ENCODE data around the gene CCNG1. TPM values are rescaled to one million over a fixed set of nuclear protein-coding genes. Genes with fewer than 3 reads are reported as not detected.
"Not testable (repeated sequence)": the region's sequence is repeated elsewhere in the genome, so short reads cannot be mapped to it uniquely, and the experiment has no call there.

Gene CCNG1, protein sequence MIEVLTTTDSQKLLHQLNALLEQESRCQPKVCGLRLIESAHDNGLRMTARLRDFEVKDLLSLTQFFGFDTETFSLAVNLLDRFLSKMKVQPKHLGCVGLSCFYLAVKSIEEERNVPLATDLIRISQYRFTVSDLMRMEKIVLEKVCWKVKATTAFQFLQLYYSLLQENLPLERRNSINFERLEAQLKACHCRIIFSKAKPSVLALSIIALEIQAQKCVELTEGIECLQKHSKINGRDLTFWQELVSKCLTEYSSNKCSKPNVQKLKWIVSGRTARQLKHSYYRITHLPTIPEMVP
- 100 to 1,000 TPM in 1 of 2 donors, 10 to 100 TPM in 1; 85.6 to 101 TPM for total RNA-seq
- long read RNA-seq, donor 1, transcript CCNG1-201 (7 exons, 2,458 nt) = major isoform, 24 of 35 reads
- long read RNA-seq, donor 1, transcript CCNG1-202 (8 exons, 2,366 nt) = minor isoform, 5 of 35 reads
- long read RNA-seq, donor 1, partial matches to known transcripts = 1 of 35 reads
- long read RNA-seq, donor 1, other reads (novel, unspliced or antisense) = 5 of 35 reads
- long read RNA-seq, donor 2, transcript CCNG1-202 (8 exons, 2,366 nt) = minor isoform, 41 of 141 reads
- long read RNA-seq, donor 2, transcript CCNG1-211 (6 exons, 919 nt) = minor isoform, 9 of 141 reads
- long read RNA-seq, donor 2, transcript CCNG1-201 (7 exons, 2,458 nt) = major isoform, 70 of 141 reads
- long read RNA-seq, donor 2, partial matches to known transcripts = 12 of 141 reads
- long read RNA-seq, donor 2, other reads (novel, unspliced or antisense) = 9 of 141 reads

DNA sequence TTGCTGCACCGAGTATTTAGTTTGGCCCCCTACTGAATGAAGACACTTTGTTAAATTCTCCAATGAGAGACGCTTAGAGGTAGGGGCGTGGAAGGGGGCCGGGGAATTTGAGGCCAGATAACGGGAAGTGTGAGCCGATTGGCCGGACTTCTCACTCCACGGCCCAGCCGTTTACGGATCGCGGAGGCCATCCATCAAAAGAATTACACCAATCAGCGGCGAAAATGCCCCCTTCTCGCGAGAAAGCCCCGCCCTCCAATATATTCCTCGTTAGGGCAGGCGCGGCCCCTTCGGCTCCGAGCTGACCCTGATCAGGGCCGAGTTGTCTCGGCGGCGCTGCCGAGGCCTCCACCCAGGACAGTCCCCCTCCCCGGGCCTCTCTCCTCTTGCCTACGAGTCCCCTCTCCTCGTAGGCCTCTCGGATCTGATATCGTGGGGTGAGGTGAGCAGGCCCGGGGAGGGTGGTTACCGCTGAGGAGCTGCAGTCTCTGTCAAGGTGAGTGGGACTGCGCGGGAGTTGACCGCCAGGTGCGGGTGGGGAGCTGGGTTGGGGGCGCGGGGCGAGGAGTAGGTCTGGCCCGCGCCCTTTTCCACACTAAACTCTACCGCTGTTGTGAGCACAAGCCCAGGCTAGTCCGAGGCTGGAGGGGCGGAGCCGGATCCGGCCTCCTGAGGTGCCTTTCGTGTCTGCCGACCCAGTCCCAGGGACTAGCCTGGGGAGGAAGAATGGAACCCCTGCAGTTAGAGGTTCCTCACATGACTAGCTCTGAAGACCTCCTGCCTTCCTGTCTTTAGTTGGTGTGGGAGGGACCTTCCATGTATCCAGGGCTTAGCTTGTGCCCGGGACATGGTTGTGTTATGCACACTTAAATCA is at the start of gene CCNG1:
TSS of gene CCNG1 (plus strand) at position 287 of the 874 bp plus-strand sequence. CDS start 1,662 bp downstream, outside the sequence.
- intact Hi-C loops (cut with DNase I) = no loop called here
- peak; percentile 97 for DNase-seq (ENCODE audit: low spot score)

DNA sequence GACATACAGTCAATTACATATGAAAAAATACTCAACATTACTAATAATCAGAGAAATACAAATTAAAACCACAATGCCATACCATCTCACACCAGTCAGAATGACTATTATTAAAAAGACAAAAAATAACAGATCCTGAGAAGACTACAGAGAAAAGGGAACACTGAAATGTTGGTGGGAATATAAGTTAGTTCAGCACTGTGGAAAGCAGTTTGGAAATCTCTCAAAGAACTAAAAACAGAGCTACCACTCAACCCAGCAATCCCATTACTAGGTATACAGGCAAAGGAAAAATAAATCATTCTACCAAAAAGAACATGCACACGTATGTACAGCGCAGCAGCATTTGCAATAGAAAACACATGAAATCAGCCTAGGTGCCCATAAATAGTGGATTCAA is 41.6 kb upstream of the CCNG1 start:
- DNase-seq (ENCODE audit: low spot score) = no peak
- intact Hi-C loops (cut with DNase I) = no loop called here

DNA sequence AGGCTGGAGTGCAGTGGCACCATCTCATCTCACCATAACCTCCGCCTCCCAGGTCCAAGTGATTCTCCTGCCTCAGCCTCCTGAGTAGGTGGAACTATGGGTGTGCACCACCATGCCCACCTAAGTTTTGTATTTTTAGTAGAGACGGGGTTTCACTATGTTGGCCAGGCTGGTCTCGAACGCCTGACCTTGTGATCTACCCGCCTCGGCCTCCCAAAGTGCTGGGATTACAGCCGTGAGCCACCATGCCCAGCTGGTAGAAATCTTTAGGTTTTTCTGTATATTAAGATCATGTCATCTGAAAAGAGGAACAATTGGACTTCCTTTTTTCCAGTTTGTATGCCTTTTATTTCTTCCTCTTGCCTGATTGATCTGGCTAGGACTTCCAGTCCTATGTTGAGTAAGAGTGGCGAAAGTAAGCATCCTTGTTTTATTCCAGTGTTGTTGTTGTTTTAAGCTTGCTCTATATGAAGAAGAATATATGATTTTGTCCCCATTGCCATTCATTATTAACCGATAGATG is 40.5 kb upstream of the CCNG1 start:
- DNase-seq (ENCODE audit: low spot score); intact Hi-C loops (cut with DNase I): not testable (repeated sequence)

DNA sequence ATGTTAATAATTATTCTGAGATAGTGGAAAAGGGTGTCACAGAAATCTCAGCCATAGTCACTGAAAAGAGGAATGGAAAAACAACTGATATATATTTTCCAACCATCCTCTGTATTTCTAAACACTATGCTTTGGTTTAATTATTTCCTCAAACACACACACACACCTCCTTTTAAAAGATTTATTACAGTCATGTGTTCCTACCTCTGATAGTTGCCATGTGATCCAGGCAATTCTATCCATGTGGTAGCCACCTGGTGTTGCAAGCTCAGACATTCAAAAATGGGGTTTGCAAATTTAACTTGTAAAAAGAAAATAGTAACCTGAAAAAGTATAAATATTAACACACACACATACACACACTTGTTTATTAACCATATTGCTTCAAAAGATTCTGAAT is 40.0 kb upstream of the CCNG1 start:
- intact Hi-C loops (cut with DNase I) = no loop called here
- DNase-seq (ENCODE audit: low spot score) = no peak

DNA sequence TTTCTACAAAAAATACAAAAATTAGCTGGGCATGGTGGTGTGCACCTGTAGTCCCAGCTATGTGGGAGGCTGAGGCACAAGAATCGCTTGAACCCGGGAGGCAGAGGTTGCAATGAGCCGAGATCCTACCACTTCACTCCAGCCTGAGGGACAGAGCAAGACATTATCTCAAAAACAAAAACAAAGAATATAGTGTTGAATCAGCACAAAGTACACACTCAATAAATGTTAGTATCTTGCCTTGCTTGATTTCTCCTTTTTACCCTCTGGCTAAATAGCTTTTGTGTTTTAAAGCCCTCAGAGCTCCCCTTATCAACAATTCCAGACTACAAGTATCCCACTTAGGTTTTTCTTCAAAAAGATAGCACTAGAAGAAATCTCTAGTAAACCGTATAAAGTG is 37.5 kb upstream of the CCNG1 start:
- DNase-seq (ENCODE audit: low spot score) = no peak

DNA sequence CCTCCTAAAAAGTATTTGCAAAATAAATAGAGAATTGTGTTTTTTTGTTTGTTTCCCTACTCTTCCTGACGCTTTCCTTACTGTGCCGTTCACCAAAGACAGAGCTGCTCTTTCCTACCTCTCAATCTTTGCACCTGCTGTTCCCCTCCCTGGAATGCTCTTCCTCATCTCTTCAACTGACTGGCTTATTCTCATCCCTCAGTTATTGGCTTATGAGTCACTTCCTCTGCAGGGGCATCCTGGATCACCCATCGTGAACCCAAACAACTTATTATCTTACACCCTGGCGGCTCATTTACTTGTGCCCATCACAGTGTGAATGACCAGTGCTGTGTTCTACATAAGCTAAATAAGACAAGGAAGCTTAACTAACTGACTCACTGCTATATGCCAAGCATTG is 36.1 kb upstream of the CCNG1 start:
- DNase-seq (ENCODE audit: low spot score) = no peak
- intact Hi-C loops (cut with DNase I) = no loop called here

More for the DNA sequence above, 37.5 kb upstream of the CCNG1 start:
- intact Hi-C loops (cut with DNase I) = no loop called here

DNA sequence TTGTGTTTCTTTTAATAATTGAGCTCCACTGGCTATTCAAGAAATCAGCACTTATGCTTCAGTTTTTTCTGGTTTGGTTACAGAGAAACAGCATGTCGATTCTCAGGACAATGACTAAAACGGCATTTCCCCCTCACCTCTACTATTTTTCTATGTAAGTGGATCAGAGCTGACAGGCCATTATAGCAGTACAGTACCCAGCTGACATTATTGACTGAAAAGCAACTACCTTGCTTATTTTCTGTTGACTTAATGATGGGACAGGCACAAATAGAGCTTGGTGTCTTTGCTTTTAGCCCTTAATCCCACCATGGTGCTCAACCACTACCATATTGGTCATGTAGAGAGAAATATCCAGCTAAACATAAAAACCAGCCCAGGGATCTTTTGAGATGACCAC is 35.4 kb upstream of the CCNG1 start:
- DNase-seq (ENCODE audit: low spot score) = no peak
- intact Hi-C loops (cut with DNase I) = no loop called here

DNA sequence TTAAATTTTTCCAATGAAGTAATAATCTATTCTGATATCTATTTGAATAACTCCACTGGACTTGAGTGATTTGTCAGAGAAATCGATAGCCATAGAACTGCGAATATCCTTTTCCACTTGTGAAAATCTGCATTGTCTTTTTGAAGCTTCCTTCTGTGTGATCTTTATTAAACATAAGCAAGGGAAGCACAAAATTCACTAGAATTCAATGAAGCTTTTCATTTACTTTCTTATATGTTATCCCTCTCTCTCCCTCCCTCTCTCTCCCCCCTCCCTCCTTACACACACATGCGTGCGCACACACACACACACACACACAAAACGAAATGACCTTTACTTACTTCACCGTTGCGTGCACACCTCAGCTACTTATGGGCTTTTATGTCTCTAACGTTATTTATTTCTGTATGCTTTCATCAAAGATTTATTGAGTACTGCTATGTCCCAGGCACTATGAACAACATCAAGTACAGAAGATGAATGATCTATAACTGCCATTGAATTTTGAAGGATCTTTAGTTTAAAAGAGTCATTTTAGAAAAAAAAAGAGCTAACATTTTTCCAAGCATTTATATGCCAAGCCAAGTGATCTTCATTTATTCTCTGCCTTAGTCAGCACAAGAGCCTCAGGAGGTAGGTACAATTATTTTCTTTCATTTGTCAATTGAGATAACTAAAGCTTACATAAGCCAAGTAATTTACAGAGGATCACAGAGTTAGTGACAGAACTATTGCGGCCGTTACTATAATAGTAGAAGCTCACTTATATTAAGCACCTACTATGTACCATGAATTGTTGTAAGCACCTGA is 32.8 kb upstream of the CCNG1 start:
- DNase-seq (ENCODE audit: low spot score) = no peak
- intact Hi-C loops (cut with DNase I) = no loop called here

DNA sequence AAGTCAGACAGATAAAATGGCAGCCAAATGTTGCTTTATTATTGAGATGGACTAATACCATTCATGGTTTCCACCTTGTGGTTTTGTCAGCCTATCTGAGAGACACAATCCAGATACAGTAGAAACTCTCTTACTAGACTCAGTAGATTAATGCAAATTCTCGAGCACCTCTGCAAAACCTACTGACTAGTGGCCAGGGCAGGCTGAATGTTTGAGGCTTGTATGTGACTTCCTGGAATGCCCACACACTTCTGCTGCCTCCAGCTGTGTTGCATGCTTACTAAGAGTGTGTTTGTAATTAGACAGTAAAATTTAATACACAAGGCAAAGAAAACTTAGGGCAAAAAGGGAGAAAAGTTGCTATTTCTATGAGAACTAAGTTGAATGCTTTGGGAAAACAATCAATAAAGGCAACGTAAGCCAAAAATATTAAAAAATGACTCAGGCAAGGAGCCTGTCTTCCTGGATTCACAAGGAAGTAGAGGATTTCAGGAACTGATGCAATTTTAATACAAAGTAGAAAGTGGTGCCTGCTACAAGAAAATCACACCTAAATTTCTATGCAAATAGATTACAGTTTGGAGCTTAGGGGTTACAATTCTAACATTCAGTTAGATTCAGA is 30.2 kb upstream of the CCNG1 start:
- DNase-seq (ENCODE audit: low spot score) = no peak
- intact Hi-C loops (cut with DNase I) = no loop called here

DNA sequence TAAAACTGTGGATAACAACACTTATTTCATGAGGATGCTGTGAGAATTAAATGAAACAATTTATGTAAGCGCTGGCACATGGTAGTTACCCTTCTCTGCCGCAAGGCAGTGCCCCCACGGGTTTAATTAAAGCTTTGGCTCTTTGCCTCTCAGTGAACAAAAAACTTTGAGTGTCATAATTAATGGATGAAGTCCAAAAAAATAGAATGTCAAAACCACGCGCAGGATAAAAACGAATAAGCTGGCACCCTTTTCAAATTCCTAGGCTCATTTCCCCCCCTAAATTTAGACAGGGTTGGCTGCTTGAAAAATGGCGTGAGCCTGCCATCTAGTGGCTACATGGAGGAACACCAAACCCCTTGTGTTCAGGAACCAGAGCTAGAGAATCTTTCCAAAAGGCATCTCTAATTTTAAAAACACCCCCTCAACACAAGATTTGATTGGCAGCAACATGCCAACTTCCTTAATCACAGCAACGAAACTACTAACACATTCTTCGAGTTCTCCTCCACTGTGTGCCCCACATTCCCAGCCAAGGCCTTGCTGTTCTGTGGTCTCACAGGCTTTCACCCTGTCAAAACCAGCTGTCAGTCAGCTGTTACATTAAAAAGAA is 29.0 kb upstream of the CCNG1 start:
- intact Hi-C loops (cut with DNase I) = no loop called here
- DNase-seq (ENCODE audit: low spot score) = peak; percentile 85

DNA sequence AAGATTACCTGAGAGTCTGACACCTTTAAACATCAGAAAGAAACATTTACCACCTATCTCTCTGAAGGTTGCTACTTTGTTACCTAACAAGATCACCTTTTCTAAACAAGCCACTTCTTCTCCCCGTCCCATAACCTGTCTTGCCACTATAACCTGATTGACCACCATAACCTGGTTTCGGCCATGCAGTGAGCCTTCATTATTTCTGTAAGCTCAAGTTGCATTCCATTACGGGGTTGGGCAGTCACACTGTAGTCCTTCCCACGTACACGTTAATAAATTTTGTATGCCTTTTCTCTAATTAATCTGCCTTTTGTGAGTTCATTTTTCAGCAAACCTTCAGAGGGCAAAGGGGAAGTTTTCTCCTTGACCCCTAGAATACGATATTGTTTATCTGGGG is 28.0 kb upstream of the CCNG1 start:
- intact Hi-C loops (cut with DNase I) = no loop called here

DNA sequence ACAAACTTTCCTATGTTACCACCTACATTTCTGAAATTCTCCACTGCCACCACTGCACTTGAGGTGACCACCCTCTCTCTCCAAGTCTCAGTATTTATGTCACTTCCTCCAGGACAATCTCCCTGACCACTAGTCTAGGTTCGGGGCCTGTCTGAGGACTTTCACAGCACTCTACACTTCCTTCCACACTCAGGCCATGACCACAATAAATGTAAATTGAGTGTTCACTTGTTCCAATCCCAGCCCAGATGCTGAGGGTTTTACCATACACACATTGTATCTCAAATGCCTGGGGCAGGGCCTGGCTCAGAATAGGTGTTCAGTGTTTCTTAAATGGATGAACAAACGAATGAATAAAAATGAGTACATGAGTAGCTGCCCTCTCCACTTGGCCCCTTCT is 26.9 kb upstream of the CCNG1 start:
- intact Hi-C loops (cut with DNase I) = no loop called here

More for the DNA sequence above, 28.0 kb upstream of the CCNG1 start:
- no peak for DNase-seq (ENCODE audit: low spot score)

DNA sequence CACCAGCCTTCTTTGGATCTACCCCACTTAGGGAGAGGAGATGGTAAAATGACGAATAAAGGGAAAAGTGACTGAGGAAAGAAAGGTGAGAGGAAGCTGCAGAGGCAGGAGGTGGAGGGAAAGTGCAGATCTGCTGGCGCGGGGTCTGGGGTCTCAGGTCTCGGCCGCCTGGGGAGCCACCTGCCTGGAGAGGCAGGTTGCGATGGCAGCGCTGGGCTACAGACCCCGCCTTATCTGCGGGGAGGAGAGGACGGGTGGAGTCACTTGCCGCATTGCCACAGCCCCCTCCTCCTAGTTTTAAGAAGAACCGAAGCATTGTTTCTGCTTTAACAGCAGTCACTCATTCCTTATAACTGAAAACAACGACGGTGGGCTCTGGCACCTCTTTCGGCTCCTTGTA is 21.7 kb upstream of the CCNG1 start:
- intact Hi-C loops (cut with DNase I); DNase-seq (ENCODE audit: low spot score): not testable (repeated sequence)

More for the DNA sequence above, 26.9 kb upstream of the CCNG1 start:
- no peak for DNase-seq (ENCODE audit: low spot score)

DNA sequence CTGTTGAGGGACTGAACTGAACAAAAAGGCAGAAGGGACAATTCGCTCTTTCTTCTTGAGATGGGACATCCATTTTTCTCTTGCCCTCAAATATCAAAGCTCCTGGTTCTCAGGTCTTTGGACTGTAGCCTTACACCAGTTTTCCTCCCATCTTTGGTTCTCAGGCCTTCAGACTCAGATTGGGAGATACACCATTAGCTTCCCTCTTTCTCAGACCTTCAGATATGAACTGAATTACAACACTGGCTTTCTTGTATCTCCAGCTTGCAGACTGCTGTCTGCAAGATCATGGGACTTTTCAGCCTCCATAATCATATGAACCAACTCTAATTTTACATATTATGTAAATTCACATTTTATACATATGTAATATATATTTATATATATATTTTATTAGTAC is 12.6 kb upstream of the CCNG1 start:
- DNase-seq (ENCODE audit: low spot score) = no peak
- intact Hi-C loops (cut with DNase I) = no loop called here

DNA sequence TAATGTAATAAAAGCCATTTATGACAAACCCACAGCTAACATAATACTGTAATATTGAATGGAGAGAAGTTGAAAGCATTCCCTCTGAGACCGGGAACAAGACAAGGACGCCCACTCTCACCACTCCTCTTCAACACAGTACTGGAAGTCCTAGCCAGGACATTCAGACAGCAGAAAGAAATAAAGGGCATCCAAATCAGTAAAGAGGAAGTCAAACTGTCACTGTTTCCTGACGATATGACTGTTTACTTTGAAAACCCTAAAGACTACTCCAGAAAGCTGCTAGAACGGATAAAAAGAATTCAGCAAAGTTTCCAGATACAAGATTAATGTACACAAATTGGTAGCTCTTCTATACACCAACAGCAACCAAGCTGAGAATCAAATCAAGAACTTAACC is 11.3 kb upstream of the CCNG1 start:
- DNase-seq (ENCODE audit: low spot score); intact Hi-C loops (cut with DNase I): not testable (repeated sequence)

DNA sequence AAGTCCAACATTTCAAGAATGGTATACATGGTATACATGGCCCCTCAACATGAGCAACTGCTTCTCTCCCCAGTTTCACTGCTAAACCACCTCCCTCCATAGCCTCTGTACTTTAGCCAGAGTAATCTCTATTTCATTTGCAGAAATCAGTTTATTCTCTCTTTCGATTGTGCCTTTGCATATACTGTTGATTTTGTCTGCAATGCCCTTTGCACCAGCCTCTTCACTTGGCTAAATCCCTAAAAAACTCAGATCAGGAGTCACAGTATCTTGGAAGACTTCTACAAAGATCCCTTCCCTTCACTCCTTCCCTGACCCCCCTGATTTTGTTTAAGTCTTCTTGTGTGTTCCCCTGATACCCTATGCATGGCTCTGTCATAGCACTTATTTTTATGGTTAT is 4.9 kb upstream of the CCNG1 start:
- intact Hi-C loops (cut with DNase I) = no loop called here
- no peak for DNase-seq (ENCODE audit: low spot score)

DNA sequence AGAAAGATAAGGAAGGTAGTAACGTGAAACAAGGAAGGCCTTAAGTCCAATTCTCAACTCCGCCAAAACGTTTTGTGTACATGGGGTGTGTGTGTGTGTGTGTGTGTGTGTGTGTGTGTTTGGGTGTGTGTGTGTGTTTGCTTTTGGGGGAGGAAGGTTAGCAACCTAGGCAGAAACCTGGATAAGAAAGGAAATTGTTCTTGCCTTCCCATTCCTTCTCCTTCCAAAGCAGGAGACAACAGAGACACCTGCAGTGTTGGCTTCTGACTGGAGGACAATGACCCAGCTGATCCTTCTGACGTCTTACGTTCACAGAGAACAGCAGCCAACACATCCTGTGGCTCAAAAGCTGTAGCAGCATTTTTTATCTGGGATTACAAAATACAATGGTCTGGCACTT is 4.1 kb upstream of the CCNG1 start:
- no peak for DNase-seq (ENCODE audit: low spot score)
- intact Hi-C loops (cut with DNase I) = no loop called here

DNA sequence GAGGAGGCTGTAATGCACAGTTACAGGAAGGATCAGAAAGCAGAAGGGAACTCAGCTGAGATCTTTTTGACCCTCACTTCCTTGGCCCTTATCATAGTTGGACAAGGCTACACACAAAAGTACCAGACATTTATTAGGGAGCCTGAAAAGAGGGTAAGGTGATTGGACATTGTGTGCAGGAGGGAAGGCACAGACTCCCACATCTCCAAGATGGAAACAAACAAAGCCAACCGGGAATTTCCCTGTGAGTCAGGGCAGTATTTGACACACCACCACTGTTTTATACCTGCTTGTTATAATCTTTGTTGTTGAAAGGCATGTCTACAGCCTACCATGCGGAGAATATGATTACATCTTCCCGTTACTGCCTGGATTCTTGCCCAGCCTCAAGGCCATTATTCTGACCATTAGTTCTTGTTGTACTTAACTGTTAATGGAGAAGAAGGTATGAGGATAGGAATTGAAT is 3.0 kb upstream of the CCNG1 start:
- intact Hi-C loops (cut with DNase I) = no loop called here
- no peak for DNase-seq (ENCODE audit: low spot score)

Measured in posterior vena cava (tissue), 2 donors.